HCT116 (cell line): ENCODE measurements around the gene EPS8. TPM values are rescaled to one million over a fixed set of nuclear protein-coding genes. Genes with fewer than 3 reads are reported as not detected.

ENCODE experiments used
- ATAC-seq: fragments of 200-7000 bp; cut with Tn5 transposase; 2 replicates; pipeline ENCODE4 v1.9.1; 2020; ENCODE audit warnings: mild to moderate bottlenecking, moderate library complexity
- BruUV-seq: library from RNA; stranded (reverse); fragments of 400-500 nt; replicated peaks from 2 replicates; lab custom pipeline; 2021; lab: Mats Ljungman, UMichigan
- CTCF ChIA-PET: fragments of 300-600 bp; sonication (Branson Sonifier 250); formaldehyde crosslinking; loops from one replicate; lab custom pipeline; 2021; ENCODE audit warnings: antibody characterized with exemption; lab: Charles Lee
- POLR2A ChIA-PET: fragments of 300-600, 350-600 bp; sonication (Branson Sonifier 250); formaldehyde crosslinking; loops from one replicate; lab custom pipeline; 2021; ENCODE audit warnings: antibody characterized with exemption; lab: Charles Lee
- RAD21 ChIA-PET, 2 experiments: fragments of 300-600 bp; sonication (Branson Sonifier 250); formaldehyde crosslinking; loops; one replicate each; lab custom pipeline; 2023; ENCODE audit warnings: low total read pairs in 2 of 2; ENCODE audit not compliant: uncharacterized antibody in 2 of 2, unreplicated experiment in 2 of 2, low non-redundant PET in 1 of 2; lab: Charles Lee
- DNase-seq: peaks from one replicate; pipeline ENCODE4 v3.0.0-alpha.2; 2010; ENCODE audit warnings: low read depth, low spot score
- H2AFZ ChIP-seq: fragments of 200-600 bp; shearing (Covaris generic), sonication (generic); 2 replicates; pipeline ENCODE4 v1.6.1; 2017; ENCODE audit warnings: low read depth, mixed run types, mixed read lengths, antibody characterized with exemption, low read length; ENCODE audit not compliant: poor library complexity, severe bottlenecking
- H3K27ac ChIP-seq: 2 replicates; pipeline ENCODE4 v1.5.1; 2012; ENCODE audit warnings: low read depth, low read length
- H3K27me3 ChIP-seq: fragments of 200-600 bp; sonication (generic); 2 replicates; pipeline ENCODE4 v1.6.1; 2016; ENCODE audit warnings: mixed run types, low read length, mixed read lengths; ENCODE audit not compliant: insufficient read depth
- H3K36me3 ChIP-seq, 2 experiments: fragments of 200-500 bp in 1 of 2; fragments of 200-600 bp in 1 of 2; sonication (Bioruptor generic) in 1 of 2; sonication (generic) in 1 of 2; 2 replicates each; pipeline versions ENCODE4 v1.5.1 to v1.6.1; 2014 to 2016; ENCODE audit warnings: low read length in 2 of 2, inconsistent platforms in 1 of 2, mixed read lengths in 1 of 2, mixed run types in 1 of 2; ENCODE audit not compliant: insufficient read depth in 2 of 2, control insufficient read depth in 1 of 2
- H3K4me1 ChIP-seq, 2 experiments: fragments of 200-600 bp in 1 of 2; sonication (generic) in 1 of 2; 2 replicates each; pipeline versions ENCODE4 v1.5.1 to v1.6.1; 2012 to 2017; ENCODE audit warnings: low read length in 2 of 2, inconsistent platforms in 1 of 2, mild to moderate bottlenecking in 1 of 2, mixed read lengths in 1 of 2, mixed run types in 1 of 2, moderate library complexity in 1 of 2; ENCODE audit not compliant: insufficient read depth in 2 of 2, control insufficient read depth in 1 of 2
- H3K4me2 ChIP-seq: fragments of 200-600 bp; sonication (generic); 2 replicates; pipeline ENCODE4 v1.6.1; 2017; ENCODE audit warnings: mixed run types, low read length, mixed read lengths
- H3K4me3 ChIP-seq, 2 experiments: fragments of 200-600 bp in 1 of 2; sonication (generic) in 1 of 2; replicated peaks in 1 of 2; 2 replicates each; pipeline ENCODE4 v1.5.1; 2011 to 2016; ENCODE audit warnings: low read length in 2 of 2, control low read depth in 1 of 2, low read depth in 1 of 2, mild to moderate bottlenecking in 1 of 2, mixed read lengths in 1 of 2, mixed run types in 1 of 2
- H3K79me2 ChIP-seq: fragments of 200-600 bp; sonication (generic); 2 replicates; pipeline ENCODE4 v1.6.1; 2017; ENCODE audit warnings: mild to moderate bottlenecking, mixed run types, low read length, moderate library complexity, mixed read lengths; ENCODE audit not compliant: insufficient read depth
- H3K9ac ChIP-seq: fragments of 200-600 bp; sonication (generic); 2 replicates; pipeline ENCODE4 v1.6.1; 2016; ENCODE audit warnings: low read length, mixed read lengths
- H3K9me2 ChIP-seq: fragments of 200-600 bp; sonication (generic), shearing (Covaris generic); 2 replicates; pipeline ENCODE4 v1.6.1; 2017; ENCODE audit warnings: mixed run types, mild to moderate bottlenecking, moderate library complexity; ENCODE audit not compliant: insufficient read depth
- H3K9me3 ChIP-seq, 2 experiments: fragments of 200-500 bp in 1 of 2; fragments of 200-600 bp in 1 of 2; sonication (Bioruptor generic) in 1 of 2; sonication (generic) in 1 of 2; 2 replicates each; pipeline ENCODE4 v1.6.1; 2014 to 2017; ENCODE audit warnings: low read length in 2 of 2, mixed read lengths in 2 of 2, inconsistent platforms in 1 of 2, low read depth in 1 of 2, mild to moderate bottlenecking in 1 of 2, mixed run types in 1 of 2, moderate library complexity in 1 of 2; ENCODE audit not compliant: control insufficient read depth in 1 of 2, insufficient read depth in 1 of 2
- H4K20me1 ChIP-seq: fragments of 200-600 bp; sonication (generic), shearing (Covaris generic); 2 replicates; pipeline ENCODE4 v1.6.1; 2017; ENCODE audit warnings: mixed run types, mild to moderate bottlenecking, moderate library complexity; ENCODE audit not compliant: insufficient read depth
- CBX3 ChIP-seq: IDR thresholded peaks from 2 replicates; pipeline ENCODE4 v1.6.1; 2012; ENCODE audit warnings: low read depth
- EZH2phosphoT487 ChIP-seq: fragments of 200-600 bp; IDR thresholded peaks from 2 replicates; pipeline ENCODE4 v1.6.1; 2018; ENCODE audit warnings: antibody characterized with exemption, borderline replicate concordance
- FOSL1 ChIP-seq: IDR thresholded peaks from 2 replicates; pipeline ENCODE4 v1.6.1; 2012; ENCODE audit warnings: low read depth
- POLR2A ChIP-seq: IDR thresholded peaks from 2 replicates; pipeline ENCODE4 v1.7.0; 2011; ENCODE audit warnings: borderline replicate concordance; ENCODE audit not compliant: insufficient read depth, insufficient read length; ENCODE audit errors: extremely low read depth
- POLR2AphosphoS5 ChIP-seq: IDR thresholded peaks from 2 replicates; pipeline ENCODE4 v1.6.1; 2011; ENCODE audit warnings: mild to moderate bottlenecking, low read depth, low read length, moderate library complexity
- ZBTB33 ChIP-seq: IDR thresholded peaks from 2 replicates; pipeline ENCODE4 v1.6.1; 2011; ENCODE audit warnings: mild to moderate bottlenecking, low read length, moderate library complexity; ENCODE audit not compliant: insufficient replicate concordance; ENCODE audit errors: extremely low read depth
- ZNF274 ChIP-seq: fragments of 200-500 bp; sonication (Bioruptor generic); IDR thresholded peaks from 2 replicates; pipeline ENCODE4 v1.6.1; 2014; ENCODE audit warnings: mild to moderate bottlenecking, low read depth, low read length, inconsistent platforms
- intact Hi-C: fragments of 100-400 bp; cut with micrococcal nuclease; formaldehyde crosslinking; loops from 2 replicates; pipeline ENCODE4 v1.10.0; 2022
- total RNA-seq: library from RNA; stranded (reverse); gene quantifications from one replicate; pipeline ENCODE4 v1.2.1, GENCODE V29; 2021; ENCODE audit not compliant: unreplicated experiment
- TF ChIP-seq, protein P1 (sequence below), 3 experiments: fragments of 200-600 bp in 1 of 3; sonication (generic) in 1 of 3; IDR thresholded peaks in 2 of 3; conservative IDR thresholded peaks in 1 of 3; 2 replicates each; pipeline ENCODE4 v1.5.1; 2012 to 2017; ENCODE audit warnings: low read depth in 2 of 3, low read length in 2 of 3, antibody characterized with exemption in 1 of 3, borderline replicate concordance in 1 of 3, control low read depth in 1 of 3, mild to moderate bottlenecking in 1 of 3, mixed read lengths in 1 of 3, mixed run types in 1 of 3, moderate library complexity in 1 of 3; ENCODE audit not compliant: insufficient read depth in 1 of 3
- TF ChIP-seq, protein P2 (sequence below): IDR thresholded peaks from 2 replicates; pipeline ENCODE4 v1.6.1; 2012; ENCODE audit warnings: low read depth

EPS8 gene
- total RNA-seq, 1 experiment from 2014 or later = 49.9 TPM

DNA sequence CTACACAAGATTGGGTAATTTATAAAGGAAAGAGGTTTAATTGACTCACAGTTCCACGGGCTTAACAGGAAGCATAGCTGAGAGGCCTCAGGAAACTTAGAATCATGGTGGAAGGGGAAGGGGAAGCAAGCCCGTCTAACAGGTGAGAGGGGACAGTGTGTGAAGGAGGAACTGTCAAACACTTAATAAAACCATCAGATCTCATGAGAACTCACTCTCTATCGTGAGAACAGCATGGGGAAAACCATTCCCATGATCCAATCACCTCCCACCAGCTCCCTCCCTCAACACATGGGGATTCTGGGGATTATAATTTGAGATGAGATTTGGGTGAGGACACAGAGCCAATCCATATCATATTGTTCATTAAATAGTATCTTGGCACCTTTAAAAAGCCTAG, 56.1 kb downstream of the EPS8 start:
- Histone ChIP-seq H4K20me1 (peaks cover under 1% of the 10 kb centered on the region; the same call in 1 of the 2 replicates), H3K27me3 (no peaks in the 10 kb centered on the region), H3K4me2 (peak overlapping the region; percentile 45), H3K4me1 (peaks cover 16 to 43% of the 10 kb centered on the region in 2 experiments; a peak in 3 of 4 replicates), H2AFZ (no peak overlapping the region), H3K9ac (no peak overlapping the region), H3K4me3 (peak overlapping the region in 1 of 2 experiments; percentile 15; a peak in 1 of 4 replicates), H3K9me2 (no peaks in the 10 kb centered on the region), H3K27ac (peak overlapping the region; percentile 51), H3K9me3 (peaks cover 4 to 11% of the 10 kb centered on the region in 2 experiments; a peak in 2 of 4 replicates), H3K79me2 (peaks cover 94% of the 10 kb centered on the region), H3K36me3 (no peaks in the 10 kb centered on the region)
- CTCF ChIA-PET = interaction anchor here (1.5 kb wide), 1 partner anchor 40 kb away, joined by 3 read pairs; no protein-coding TSS in a partner anchor
- RAD21 ChIA-PET = no interaction called here
- BruUV-seq = no TSS peak
- TF ChIP-seq, protein P1, sequence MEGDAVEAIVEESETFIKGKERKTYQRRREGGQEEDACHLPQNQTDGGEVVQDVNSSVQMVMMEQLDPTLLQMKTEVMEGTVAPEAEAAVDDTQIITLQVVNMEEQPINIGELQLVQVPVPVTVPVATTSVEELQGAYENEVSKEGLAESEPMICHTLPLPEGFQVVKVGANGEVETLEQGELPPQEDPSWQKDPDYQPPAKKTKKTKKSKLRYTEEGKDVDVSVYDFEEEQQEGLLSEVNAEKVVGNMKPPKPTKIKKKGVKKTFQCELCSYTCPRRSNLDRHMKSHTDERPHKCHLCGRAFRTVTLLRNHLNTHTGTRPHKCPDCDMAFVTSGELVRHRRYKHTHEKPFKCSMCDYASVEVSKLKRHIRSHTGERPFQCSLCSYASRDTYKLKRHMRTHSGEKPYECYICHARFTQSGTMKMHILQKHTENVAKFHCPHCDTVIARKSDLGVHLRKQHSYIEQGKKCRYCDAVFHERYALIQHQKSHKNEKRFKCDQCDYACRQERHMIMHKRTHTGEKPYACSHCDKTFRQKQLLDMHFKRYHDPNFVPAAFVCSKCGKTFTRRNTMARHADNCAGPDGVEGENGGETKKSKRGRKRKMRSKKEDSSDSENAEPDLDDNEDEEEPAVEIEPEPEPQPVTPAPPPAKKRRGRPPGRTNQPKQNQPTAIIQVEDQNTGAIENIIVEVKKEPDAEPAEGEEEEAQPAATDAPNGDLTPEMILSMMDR (IDR thresholded peaks at IDR 0.05 in 2 of 3, conservative IDR thresholded peaks at IDR 0.05 in 1 of 3; ENCODE audit: borderline replicate concordance in 1 of 3, insufficient read depth in 1 of 3, low read depth in 2 of 3, low read length in 2 of 3) = no peak
- TF ChIP-seq POLR2A = no peak
- no peak for TF ChIP-seq CBX3
- no peak for TF ChIP-seq ZNF274
- TF ChIP-seq ZBTB33 = no peak
- TF ChIP-seq, protein P2, sequence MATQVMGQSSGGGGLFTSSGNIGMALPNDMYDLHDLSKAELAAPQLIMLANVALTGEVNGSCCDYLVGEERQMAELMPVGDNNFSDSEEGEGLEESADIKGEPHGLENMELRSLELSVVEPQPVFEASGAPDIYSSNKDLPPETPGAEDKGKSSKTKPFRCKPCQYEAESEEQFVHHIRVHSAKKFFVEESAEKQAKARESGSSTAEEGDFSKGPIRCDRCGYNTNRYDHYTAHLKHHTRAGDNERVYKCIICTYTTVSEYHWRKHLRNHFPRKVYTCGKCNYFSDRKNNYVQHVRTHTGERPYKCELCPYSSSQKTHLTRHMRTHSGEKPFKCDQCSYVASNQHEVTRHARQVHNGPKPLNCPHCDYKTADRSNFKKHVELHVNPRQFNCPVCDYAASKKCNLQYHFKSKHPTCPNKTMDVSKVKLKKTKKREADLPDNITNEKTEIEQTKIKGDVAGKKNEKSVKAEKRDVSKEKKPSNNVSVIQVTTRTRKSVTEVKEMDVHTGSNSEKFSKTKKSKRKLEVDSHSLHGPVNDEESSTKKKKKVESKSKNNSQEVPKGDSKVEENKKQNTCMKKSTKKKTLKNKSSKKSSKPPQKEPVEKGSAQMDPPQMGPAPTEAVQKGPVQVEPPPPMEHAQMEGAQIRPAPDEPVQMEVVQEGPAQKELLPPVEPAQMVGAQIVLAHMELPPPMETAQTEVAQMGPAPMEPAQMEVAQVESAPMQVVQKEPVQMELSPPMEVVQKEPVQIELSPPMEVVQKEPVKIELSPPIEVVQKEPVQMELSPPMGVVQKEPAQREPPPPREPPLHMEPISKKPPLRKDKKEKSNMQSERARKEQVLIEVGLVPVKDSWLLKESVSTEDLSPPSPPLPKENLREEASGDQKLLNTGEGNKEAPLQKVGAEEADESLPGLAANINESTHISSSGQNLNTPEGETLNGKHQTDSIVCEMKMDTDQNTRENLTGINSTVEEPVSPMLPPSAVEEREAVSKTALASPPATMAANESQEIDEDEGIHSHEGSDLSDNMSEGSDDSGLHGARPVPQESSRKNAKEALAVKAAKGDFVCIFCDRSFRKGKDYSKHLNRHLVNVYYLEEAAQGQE = no peak
- no peak for TF ChIP-seq FOSL1
- no peak for TF ChIP-seq POLR2AphosphoS5
- TF ChIP-seq EZH2phosphoT487 = no peak
- no peak for DNase-seq
- ATAC-seq = peak; percentile 37
- intact Hi-C loops = no loop called here
- POLR2A ChIA-PET = no interaction called here
